HFFc6 (cell line): Measurements from ENCODE around the gene TIGD4. TPM values are rescaled to one million over a fixed set of nuclear protein-coding genes. Genes with fewer than 3 reads are reported as not detected.

Experiments used
- DNase-seq: peaks from one replicate; pipeline ENCODE4 v3.0.0-alpha.2; 2018
- H3K27ac Mint-ChIP-seq: 2 replicates; pipeline ENCODE4 v1.8.0; 2020; ENCODE audit warnings: mild to moderate bottlenecking, mixed read lengths
- H3K27me3 Mint-ChIP-seq: 2 replicates; pipeline ENCODE4 v1.8.0; 2021; ENCODE audit warnings: mild to moderate bottlenecking, moderate library complexity, mixed read lengths; ENCODE audit not compliant: insufficient read depth
- H3K36me3 Mint-ChIP-seq: 2 replicates; pipeline ENCODE4 v1.8.0; 2021; ENCODE audit warnings: low read depth, mixed read lengths
- H3K4me1 Mint-ChIP-seq: 2 replicates; pipeline ENCODE4 v1.8.0; 2020; ENCODE audit warnings: low read depth, mixed read lengths
- H3K4me3 Mint-ChIP-seq: 2 replicates; pipeline ENCODE4 v1.8.0; 2020; ENCODE audit warnings: mild to moderate bottlenecking, moderate library complexity, mixed read lengths
- H3K9me3 Mint-ChIP-seq: 2 replicates; pipeline ENCODE4 v1.8.0; 2020; ENCODE audit warnings: mild to moderate bottlenecking, mixed read lengths
- total RNA-seq, 6 experiments: library from RNA; stranded (reverse); fragmentation: NEBNext Ultra II Directional; extraction: Animal tissue kit (Norgen Biotek cat#: 25700); gene quantifications; 2 replicates in 1 of 6; 3 replicates in 5 of 6; pipeline ENCODE4 v1.2.3, GENCODE V29; 2021
- TF ChIP-seq, protein P1 (sequence below): fragments of 200-600 bp; sonication (generic); IDR thresholded peaks from 2 replicates; pipeline ENCODE4 v1.5.0; 2021; ENCODE audit warnings: antibody characterized with exemption, mild to moderate bottlenecking

Gene TIGD4
- total RNA-seq, 6 experiments from 2014 or later, result 0.07 to 0.08 TPM; not detected in 4

DNA sequence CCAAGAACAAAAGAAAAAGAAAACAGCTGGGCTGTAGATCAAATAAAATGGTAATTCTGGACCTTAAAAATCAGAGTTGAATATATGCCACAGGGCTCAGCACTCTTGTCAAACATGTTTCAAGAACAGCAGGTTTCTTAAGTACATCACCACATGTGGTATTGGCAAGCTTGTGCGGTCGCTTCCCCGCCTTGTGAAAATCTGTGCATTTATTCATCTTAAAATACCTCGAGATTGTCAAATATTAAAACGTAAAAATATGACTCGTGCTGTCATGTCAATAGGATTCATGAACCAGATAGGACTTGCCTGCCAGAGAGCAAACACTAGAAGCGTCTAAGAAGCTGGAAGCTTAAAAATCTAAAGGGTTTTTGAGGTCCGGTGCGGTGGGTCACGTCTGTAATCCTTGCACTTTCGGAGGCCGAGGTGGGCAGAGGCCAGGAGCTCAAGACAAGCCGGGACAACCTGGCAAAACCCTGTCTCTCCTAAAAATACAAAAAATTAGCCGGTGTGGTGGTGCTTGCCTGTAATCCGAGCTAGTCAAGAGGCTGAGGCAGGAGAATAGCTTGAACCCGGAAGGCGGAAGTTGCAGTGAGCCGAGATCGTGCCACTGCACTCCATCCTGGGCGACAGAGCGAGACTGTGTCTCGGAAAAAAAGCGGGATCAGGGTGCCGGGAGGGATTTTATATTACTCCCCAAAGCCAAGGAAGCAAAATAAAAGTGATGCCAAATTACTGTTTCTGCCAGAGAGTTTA is 59.6 kb downstream of the TIGD4 start:
- Mint-ChIP-seq H3K36me3 (peaks cover 5% of the 10 kb centered on the region), H3K4me3 (no peak overlapping the region), H3K4me1 (no peaks in the 10 kb centered on the region), H3K27me3 (peaks cover 21% of the 10 kb centered on the region), H3K27ac (no peak overlapping the region), H3K9me3 (peaks cover 15% of the 10 kb centered on the region)
- DNase-seq, result no peak
- TF ChIP-seq, protein P1, sequence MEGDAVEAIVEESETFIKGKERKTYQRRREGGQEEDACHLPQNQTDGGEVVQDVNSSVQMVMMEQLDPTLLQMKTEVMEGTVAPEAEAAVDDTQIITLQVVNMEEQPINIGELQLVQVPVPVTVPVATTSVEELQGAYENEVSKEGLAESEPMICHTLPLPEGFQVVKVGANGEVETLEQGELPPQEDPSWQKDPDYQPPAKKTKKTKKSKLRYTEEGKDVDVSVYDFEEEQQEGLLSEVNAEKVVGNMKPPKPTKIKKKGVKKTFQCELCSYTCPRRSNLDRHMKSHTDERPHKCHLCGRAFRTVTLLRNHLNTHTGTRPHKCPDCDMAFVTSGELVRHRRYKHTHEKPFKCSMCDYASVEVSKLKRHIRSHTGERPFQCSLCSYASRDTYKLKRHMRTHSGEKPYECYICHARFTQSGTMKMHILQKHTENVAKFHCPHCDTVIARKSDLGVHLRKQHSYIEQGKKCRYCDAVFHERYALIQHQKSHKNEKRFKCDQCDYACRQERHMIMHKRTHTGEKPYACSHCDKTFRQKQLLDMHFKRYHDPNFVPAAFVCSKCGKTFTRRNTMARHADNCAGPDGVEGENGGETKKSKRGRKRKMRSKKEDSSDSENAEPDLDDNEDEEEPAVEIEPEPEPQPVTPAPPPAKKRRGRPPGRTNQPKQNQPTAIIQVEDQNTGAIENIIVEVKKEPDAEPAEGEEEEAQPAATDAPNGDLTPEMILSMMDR, result no peak

Other genes with a start within 250 kb of the TIGD4 start
- 10 to 100 TPM; 17.4 to 26.1 (median 19.5) TPM for gene FBXW7, start 243.6 kb downstream of the TIGD4 start, total RNA-seq
- 1 to 10 TPM in 3 of 6 experiments, under 1 TPM in 3; 0.23 to 4.0 (median 0.95) TPM for gene TMEM154, start 99.7 kb downstream of the TIGD4 start, total RNA-seq
- 10 to 100 TPM; 34.8 to 44.3 (median 37.7) TPM for gene ARFIP1, start 224 bp upstream of the TIGD4 start, total RNA-seq
- gene FHDC1, start 156.6 kb upstream of the TIGD4 start, total RNA-seq, result under 1 TPM; 0.19 to 0.66 (median 0.28) TPM